ENCODE results near the gene CDYL. TPM values are rescaled to one million over a fixed set of nuclear protein-coding genes. Genes with fewer than 3 reads are reported as not detected.
A peak's percentile ranks its signal among the peaks of the same experiment; 100 is the strongest.

The CDYL gene
- total RNA-seq, 1 experiment from 2014 or later: 60.8 TPM

DNA sequence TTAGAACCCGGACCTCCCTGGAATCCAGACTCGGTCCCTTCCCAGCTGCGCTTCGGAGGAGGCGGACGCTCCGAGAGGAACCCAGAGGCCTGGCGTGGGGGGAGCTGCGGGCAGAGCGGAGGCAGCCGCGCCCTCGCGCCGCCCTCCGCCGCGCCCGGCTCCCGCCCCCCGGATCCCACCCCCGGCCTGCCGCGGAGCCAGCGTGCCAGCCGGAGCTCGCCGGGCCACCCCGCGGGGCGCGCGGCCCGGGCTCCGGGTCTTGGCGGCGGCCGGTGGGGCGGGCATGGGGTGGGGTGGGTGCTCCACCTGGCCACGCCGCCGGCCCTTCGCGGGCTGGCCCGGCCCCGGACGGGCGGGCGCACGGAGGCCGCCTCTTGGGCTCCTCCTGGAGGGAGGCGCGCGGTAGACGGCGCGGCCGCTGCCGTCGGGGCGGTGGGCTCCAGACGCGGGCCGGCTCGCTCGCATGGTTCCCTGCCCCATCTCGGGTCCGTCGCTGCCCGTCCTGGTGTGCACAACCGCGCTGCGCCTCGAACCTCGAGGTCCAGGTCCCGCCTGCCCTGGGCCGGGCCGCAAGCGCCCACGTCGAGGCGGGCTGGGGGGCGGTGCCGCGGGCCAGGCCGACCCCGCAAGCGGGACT is 592 bp upstream of the CDYL start:
- no peaks in the 10 kb centered on the region for H4K20me1 ChIP-seq (ENCODE audit: insufficient read depth)
- no peaks in the 10 kb centered on the region for H3K9me3 ChIP-seq (ENCODE audit: insufficient read depth, low read depth)
- H3K79me2 ChIP-seq (ENCODE audit: low read depth): peaks cover 33% of the 10 kb centered on the region
- H3K27me3 ChIP-seq (ENCODE audit: insufficient read depth, low read depth): no peaks in the 10 kb centered on the region
- no peaks in the 10 kb centered on the region for H3K36me3 ChIP-seq (ENCODE audit: low read depth)
- H3K4me2 ChIP-seq: 0 out of 2 replicates have a peak overlapping the region, but pooled peaks have one; percentile 23
- TF ChIP-seq CTCF (conservative IDR thresholded peaks at IDR 0.05): no peak
- no peak for TF ChIP-seq EZH2 (IDR thresholded peaks at IDR 0.05; ENCODE audit: low read depth)
- POLR2A ChIA-PET (ENCODE audit: unreplicated experiment): interaction anchor here (0.6 to 0.8 kb wide), 5 partner anchors 168 to 484 kb away, joined by 3 to 12 read pairs (median 6); no protein-coding TSS in a partner anchor
- intact Hi-C loops (cut with micrococcal nuclease; ENCODE audit: unreplicated experiment): loop anchor here (1.0 to 10.0 kb wide), 8 partner anchors 131 to 462 kb away; no protein-coding TSS in a partner anchor
- no peaks in the 10 kb centered on the region for H3F3A ChIP-seq (ENCODE audit: insufficient read depth, low read depth)
- no peaks in the 10 kb centered on the region for H3K4me1 ChIP-seq (replicated peaks; ENCODE audit: insufficient read depth)
- no peak overlapping the region for H3K27ac ChIP-seq
- no peaks in the 10 kb centered on the region for H3K9me2 ChIP-seq (ENCODE audit: insufficient read depth)
- no peak overlapping the region for H2AFZ ChIP-seq
- no peak overlapping the region; the same call in 1 of the 2 replicates for H3K4me3 ChIP-seq
- CTCF ChIA-PET: interaction anchor here (0.6 to 0.7 kb wide), 3 partner anchors 54 to 297 kb away, joined by 6 to 8 read pairs (median 7); no protein-coding TSS in a partner anchor
- BruUV-seq (replicated peaks): no TSS peak
- DNase-seq: peak in 1 of 2 experiments; percentile 88

- peak in 1 of 2 experiments; percentile 24 for DNase-seq
- CTCF ChIA-PET: interaction anchor here (0.6 to 0.9 kb wide), 3 partner anchors 77 to 496 kb away, joined by 3 to 5 read pairs (median 3); no protein-coding TSS in a partner anchor
- H3K27ac ChIP-seq: no peak overlapping the region
- H3K4me2 ChIP-seq: peak overlapping the region; percentile 72
- no peaks in the 10 kb centered on the region for H3K9me3 ChIP-seq (ENCODE audit: insufficient read depth, low read depth)
- intact Hi-C loops (cut with micrococcal nuclease; ENCODE audit: unreplicated experiment): loop anchor here (2.0 to 10.0 kb wide), 4 partner anchors 132 to 392 kb away; no protein-coding TSS in a partner anchor
- H3K4me3 ChIP-seq: peak overlapping the region; percentile 59; the same call in 1 of the 2 replicates
- peaks cover 45% of the 10 kb centered on the region for H3K79me2 ChIP-seq (ENCODE audit: low read depth)
- POLR2A ChIA-PET (ENCODE audit: unreplicated experiment): interaction anchor here (0.6 kb wide), 1 partner anchor 485 kb away, joined by 3 read pairs; no protein-coding TSS in a partner anchor
- H3K36me3 ChIP-seq (ENCODE audit: low read depth): no peaks in the 10 kb centered on the region
- no peaks in the 10 kb centered on the region for H3K4me1 ChIP-seq (replicated peaks; ENCODE audit: insufficient read depth)
- H4K20me1 ChIP-seq (ENCODE audit: insufficient read depth): no peaks in the 10 kb centered on the region
- H3F3A ChIP-seq (ENCODE audit: insufficient read depth, low read depth): no peaks in the 10 kb centered on the region
- H3K9me2 ChIP-seq (ENCODE audit: insufficient read depth): no peaks in the 10 kb centered on the region
- H3K27me3 ChIP-seq (ENCODE audit: insufficient read depth, low read depth): no peaks in the 10 kb centered on the region
- TF ChIP-seq EZH2 (IDR thresholded peaks at IDR 0.05; ENCODE audit: low read depth) (no peak), CTCF (conservative IDR thresholded peaks at IDR 0.05) (no peak)
- BruUV-seq (replicated peaks): no TSS peak
- H2AFZ ChIP-seq: no peak overlapping the region
These were observed 539 bp downstream of the CDYL start for GRCh38 chr6:4776493-4777393.

- TF ChIP-seq CTCF (conservative IDR thresholded peaks at IDR 0.05) (no peak), EZH2 (IDR thresholded peaks at IDR 0.05; ENCODE audit: low read depth) (no peak)
- intact Hi-C loops (cut with micrococcal nuclease; ENCODE audit: unreplicated experiment): loop anchor here (2.0 to 10.0 kb wide), 4 partner anchors 133 to 393 kb away; no protein-coding TSS in a partner anchor
- Histone ChIP-seq H3K4me2 (peak overlapping the region; percentile 72), H3K4me1 (replicated peaks; ENCODE audit: insufficient read depth) (no peaks in the 10 kb centered on the region), H3F3A (ENCODE audit: insufficient read depth, low read depth) (no peaks in the 10 kb centered on the region), H3K9me2 (ENCODE audit: insufficient read depth) (no peaks in the 10 kb centered on the region), H3K27me3 (ENCODE audit: insufficient read depth, low read depth) (no peaks in the 10 kb centered on the region), H3K36me3 (ENCODE audit: low read depth) (no peaks in the 10 kb centered on the region), H3K9me3 (ENCODE audit: insufficient read depth, low read depth) (no peaks in the 10 kb centered on the region), H4K20me1 (ENCODE audit: insufficient read depth) (no peaks in the 10 kb centered on the region), H3K4me3 (peak overlapping the region; percentile 59; the same call in 1 of the 2 replicates), H3K27ac (0 out of 2 replicates have a peak overlapping the region, but pooled peaks have one; percentile 12), H2AFZ (no peak overlapping the region), H3K79me2 (ENCODE audit: low read depth) (peaks cover 51% of the 10 kb centered on the region)
- BruUV-seq (replicated peaks): TSS peak; percentile 44
- no peak for DNase-seq
- ChIA-PET CTCF (interaction anchor here (0.6 to 0.7 kb wide), 2 partner anchors 149 to 165 kb away, joined by 5 to 11 read pairs; no protein-coding TSS in a partner anchor), POLR2A (ENCODE audit: unreplicated experiment) (interaction anchor here (0.6 kb wide), 1 partner anchor 614 kb away, joined by 4 read pairs; no protein-coding TSS in a partner anchor)
These were observed 1.3 kb downstream of the CDYL start for GRCh38 chr6:4777394-4777935.

All from PC-9 (cell line).